K562 (cell line): ENCODE measurements around the gene CST3. TPM values are rescaled to one million over a fixed set of nuclear protein-coding genes. Genes with fewer than 3 reads are reported as not detected.

Source experiments
- ATAC-seq: fragments of 200-7000 bp; cut with Tn5 transposase; 3 replicates; pipeline ENCODE4 v1.9.1; 2020; ENCODE audit warnings: moderate library complexity
- BruUV-seq: library from RNA; stranded (reverse); fragments of 400-500 nt; replicated peaks from 2 replicates; lab custom pipeline; 2021; lab: Mats Ljungman, UMichigan
- CTCF ChIA-PET: fragments of 300-600 bp; formaldehyde crosslinking; extraction: SDS; loops from one replicate; lab custom pipeline; 2021; ENCODE audit warnings: low intra/inter-chr PET ratio; lab: Yijun Ruan, JAX
- POLR2A ChIA-PET: fragments of 300-600, 350-650 bp; sonication (Branson Sonifier 250); formaldehyde crosslinking; extraction: SDS; loops from one replicate; lab custom pipeline; 2021; ENCODE audit warnings: antibody characterized with exemption, inconsistent platforms; lab: Yijun Ruan, JAX
- DNase-seq, 4 experiments: peaks; one replicate each; pipeline versions ENCODE4 v3.0.0 to v3.0.0-alpha.2; 2011 to 2018; ENCODE audit warnings: low spot score in 3 of 4, mixed read lengths in 3 of 4; ENCODE audit errors: extremely low read depth in 1 of 4
- FAIRE-seq: peaks from 2 replicates; lab custom pipeline; 2011; peaks lifted over from hg19 to GRCh38; lab: Jason Lieb, UNC
- H2AFZ ChIP-seq: 2 replicates; pipeline ENCODE4 v1.6.0; 2011; ENCODE audit warnings: low read depth, low read length, control low read depth, inconsistent platforms
- H3K27ac ChIP-seq: fragments of 200-600 bp; 3 replicates; pipeline ENCODE4 v1.8.0; 2011; ENCODE audit warnings: low read depth, mild to moderate bottlenecking, control low read depth, inconsistent platforms, low read length, moderate library complexity, mixed read lengths; ENCODE audit errors: extremely low read depth
- H3K27me3 ChIP-seq, 2 experiments: fragments of 300-600 bp in 1 of 2; 2 replicates in 1 of 2; 3 replicates in 1 of 2; pipeline versions ENCODE4 v1.6.0 to v1.8.0; 2011; ENCODE audit warnings: inconsistent platforms in 2 of 2, low read length in 2 of 2, mild to moderate bottlenecking in 1 of 2, mixed read lengths in 1 of 2, moderate library complexity in 1 of 2; ENCODE audit not compliant: control insufficient read depth in 2 of 2, insufficient read depth in 2 of 2
- H3K36me3 ChIP-seq: fragments of 300-600 bp; 3 replicates; pipeline ENCODE4 v1.8.0; 2011; ENCODE audit warnings: mild to moderate bottlenecking, low read length, inconsistent platforms; ENCODE audit not compliant: control insufficient read depth, insufficient read depth
- H3K4me1 ChIP-seq, 2 experiments: fragments of 200-600 bp in 1 of 2; replicated peaks in 1 of 2; 2 replicates in 1 of 2; 3 replicates in 1 of 2; pipeline versions ENCODE4 v1.5.1 to v1.8.0; 2011; ENCODE audit warnings: inconsistent platforms in 2 of 2, low read length in 2 of 2, mild to moderate bottlenecking in 1 of 2, mixed read lengths in 1 of 2, moderate library complexity in 1 of 2; ENCODE audit not compliant: control insufficient read depth in 2 of 2, insufficient read depth in 2 of 2
- H3K4me2 ChIP-seq: 2 replicates; pipeline ENCODE4 v1.6.1; 2011; ENCODE audit warnings: low read length, control low read depth, inconsistent platforms, mixed read lengths; ENCODE audit not compliant: insufficient read depth
- H3K4me3 ChIP-seq: fragments of 200-600 bp; sonication (generic), shearing (Covaris generic); 2 replicates; pipeline ENCODE4 v1.5.1; 2016; ENCODE audit warnings: control low read depth, inconsistent platforms
- H3K79me2 ChIP-seq: fragments of 200-600 bp; 3 replicates; pipeline ENCODE4 v1.8.0; 2011; ENCODE audit warnings: low read length, inconsistent platforms; ENCODE audit not compliant: control insufficient read depth, insufficient read depth
- H3K9ac ChIP-seq, 2 experiments: 2 replicates each; pipeline versions ENCODE4 v1.6.0 to v1.6.1; 2011; ENCODE audit warnings: low read depth in 2 of 2, low read length in 2 of 2, control low read depth in 1 of 2, inconsistent platforms in 1 of 2, mild to moderate bottlenecking in 1 of 2, mixed read lengths in 1 of 2; ENCODE audit not compliant: insufficient read depth in 1 of 2
- H3K9me1 ChIP-seq: one replicate; pipeline ENCODE4 v1.6.0; 2011; ENCODE audit warnings: inconsistent platforms, mild to moderate bottlenecking, low read length, moderate library complexity; ENCODE audit not compliant: control insufficient read depth, insufficient read depth
- H3K9me3 ChIP-seq: replicated peaks from 2 replicates; pipeline ENCODE4 v1.5.1; 2011; ENCODE audit warnings: low read depth, low read length, inconsistent platforms; ENCODE audit not compliant: control insufficient read depth, insufficient read depth
- H4K20me1 ChIP-seq: replicated peaks from 2 replicates; pipeline ENCODE4 v1.6.1; 2011; ENCODE audit warnings: low read length, inconsistent platforms, mixed read lengths; ENCODE audit not compliant: control insufficient read depth, insufficient read depth
- ETS2 ChIP-seq: IDR thresholded peaks from 2 replicates; pipeline ENCODE4 v1.6.1; 2016; ENCODE audit warnings: borderline replicate concordance, missing genetic modification characterization, mild to moderate bottlenecking, moderate library complexity, missing compliant biosample characterization; ENCODE audit not compliant: poor library complexity, severe bottlenecking
- GATAD2B ChIP-seq: fragments of 450-650 bp; IDR thresholded peaks from 2 replicates; pipeline ENCODE4 v1.6.1; 2017; ENCODE audit warnings: mild to moderate bottlenecking, borderline replicate concordance
- MYNN ChIP-seq, 2 experiments: sonication (generic); formaldehyde crosslinking in 1 of 2; IDR thresholded peaks; 2 replicates each; pipeline versions ENCODE4 v1.5.0 to v1.6.1; 2016 to 2020; ENCODE audit warnings: antibody characterized with exemption in 1 of 2, missing genetic modification reagents in 1 of 2
- NFE2 ChIP-seq: IDR thresholded peaks from 2 replicates; pipeline ENCODE4 v1.6.1; 2014; ENCODE audit warnings: antibody characterized with exemption, low read depth
- NFE2L1 ChIP-seq: fragments of 450-650 bp; IDR thresholded peaks from 2 replicates; pipeline ENCODE4 v1.6.1; 2016; ENCODE audit warnings: missing genetic modification characterization, low read depth, mild to moderate bottlenecking, missing compliant biosample characterization, moderate library complexity, borderline replicate concordance
- NONO ChIP-seq, 2 experiments: fragments of 200-400 bp in 1 of 2; fragments of 450-650 bp in 1 of 2; formaldehyde crosslinking in 1 of 2; IDR thresholded peaks; 2 replicates each; pipeline ENCODE4 v1.6.1; 2017; ENCODE audit warnings: low read depth in 2 of 2, mild to moderate bottlenecking in 2 of 2, moderate library complexity in 2 of 2, low read length in 1 of 2
- PPARD ChIP-seq: fragments of 250-450 bp; sonication (Bioruptor Pico); IDR thresholded peaks from 2 replicates; pipeline ENCODE4 v1.8.0; 2022; ENCODE audit warnings: inconsistent platforms, mild to moderate bottlenecking, moderate library complexity
- PRDM10 ChIP-seq: fragments of 450-650 bp; IDR thresholded peaks from 2 replicates; pipeline ENCODE4 v1.6.1; 2018; ENCODE audit not compliant: partially characterized antibody
- PREB ChIP-seq: sonication (generic); formaldehyde crosslinking; IDR thresholded peaks from 2 replicates; pipeline ENCODE4 v1.8.1; 2023; ENCODE audit warnings: mild to moderate bottlenecking, missing genetic modification reagents
- SAFB ChIP-seq: fragments of 200-400 bp; formaldehyde crosslinking; IDR thresholded peaks from 2 replicates; pipeline ENCODE4 v1.6.1; 2017; ENCODE audit warnings: low read depth, low read length, borderline replicate concordance
- TCF7L2 ChIP-seq: fragments of 150-350 bp; IDR thresholded peaks from 2 replicates; pipeline ENCODE4 v1.6.1; 2016; ENCODE audit warnings: low read depth, mild to moderate bottlenecking, low read length, moderate library complexity
- TRIM28 ChIP-seq: fragments of 450-650 bp; IDR thresholded peaks from 2 replicates; pipeline ENCODE4 v1.6.1; 2017
- XRCC3 ChIP-seq: fragments of 450-650 bp; IDR thresholded peaks from 2 replicates; pipeline ENCODE4 v1.6.1; 2017; ENCODE audit warnings: mild to moderate bottlenecking, moderate library complexity
- ZBTB43 ChIP-seq: sonication (generic); formaldehyde crosslinking; IDR thresholded peaks from 2 replicates; pipeline ENCODE4 v1.8.0; 2023; ENCODE audit warnings: mild to moderate bottlenecking, missing genetic modification reagents
- ZNF217 ChIP-seq: sonication (generic); formaldehyde crosslinking; IDR thresholded peaks from 2 replicates; pipeline ENCODE4 v1.8.0; 2022; ENCODE audit warnings: mild to moderate bottlenecking, missing genetic modification reagents
- ZNF311 ChIP-seq: fragments of 250-450 bp; sonication (Bioruptor Pico); IDR thresholded peaks from 2 replicates; pipeline ENCODE4 v1.4.0; 2020; ENCODE audit warnings: mild to moderate bottlenecking, moderate library complexity
- ZNF347 ChIP-seq: fragments of 450-650 bp; formaldehyde crosslinking; IDR thresholded peaks from 2 replicates; pipeline ENCODE4 v1.4.0; 2020; ENCODE audit warnings: low read depth, mild to moderate bottlenecking, moderate library complexity
- WGBS: fragments of 100-300 bp; shearing (Covaris generic); methylation state at CpG from one replicate; pipeline ENCODE4 v1.1.6; 2016; ENCODE audit warnings: low coverage, mixed read lengths; ENCODE audit not compliant: insufficient coverage; ENCODE audit errors: missing lambda C conversion rate; 5-methylcytosine and 5-hydroxymethylcytosine counted together
- in situ Hi-C: fragments of 300-500 bp; cut with MboI; formaldehyde crosslinking; loops from 4 replicates; pipeline ENCODE4 v1.15.0; 2018; ENCODE audit warnings: inconsistent platforms, mixed read lengths
- intact Hi-C: fragments of 100-400 bp; cut with micrococcal nuclease; formaldehyde crosslinking; loops from 2 replicates; pipeline ENCODE4 v1.14.2; 2022
- polyA plus RNA-seq, 8 experiments: library from polyadenylated mRNA; depleted of rRNA in 4 of 8; stranded (reverse) in 5 of 8; unstranded in 3 of 8; fragments of >200 nt; fragmentation: Nextera tagmentation in 2 of 8; fragmentation: Illumina TruSeq in 1 of 8; extraction: Ambion mirVana in 2 of 8; extraction: Trizol in 1 of 8; gene quantifications; 2 replicates each; pipeline versions ENCODE4 v1.2.1 to v1.2.3, GENCODE V29; 2011 to 2014; ENCODE audit warnings: inconsistent platforms in 1 of 8, missing spikeins in 1 of 8
- total RNA-seq, 7 experiments: library from RNA; depleted of rRNA in 6 of 7; stranded (reverse); fragments of >200 nt in 6 of 7; fragmentation: Illumina TruSeq in 2 of 7; extraction: Trizol in 2 of 7; gene quantifications; 2 replicates each; pipeline versions ENCODE4 v1.2.1 to v1.2.3, GENCODE V29; 2011 to 2021; ENCODE audit warnings: low replicate concordance in 1 of 7

The CST3 gene
- total and polyA plus RNA-seq, 9 of the 15 experiments (the other 6 are each of a cell fraction or from before 2014, with no cell fraction given) = 8.7 to 113 (median 48.5) TPM

GRCh38 chr20:23603321-23603720 is 34.4 kb downstream of the CST3 start:
- DNase-seq (no peak), ATAC-seq (no peak), FAIRE-seq (no peak)
- 0% methylated on average over 3 of the region's 4 CpGs for WGBS
- Histone ChIP-seq H3K9me3 (no peaks in the 10 kb centered on the region), H3K27me3 (peaks cover 0 to 4% of the 10 kb centered on the region in 2 experiments; a peak in 1 of 5 replicates), H4K20me1 (peaks cover 6% of the 10 kb centered on the region; the same call in 1 of the 2 replicates), H3K4me1 (no peaks in the 10 kb centered on the region; a peak in 1 of 5 replicates), H3K4me3 (no peak overlapping the region), H3K9me1 (no peaks in the 10 kb centered on the region), H2AFZ (no peak overlapping the region), H3K27ac (no peak overlapping the region), H3K9ac (no peak overlapping the region), H3K36me3 (no peaks in the 10 kb centered on the region), H3K79me2 (no peaks in the 10 kb centered on the region), H3K4me2 (no peak overlapping the region)
- in situ Hi-C loops (no loop called here), intact Hi-C loops (no loop called here)
- no TSS peak for BruUV-seq
- CTCF ChIA-PET = no interaction called here
- POLR2A ChIA-PET = no interaction called here
- no peak for TF ChIP-seq TRIM28
- TF ChIP-seq ZNF311 = no peak
- no peak for TF ChIP-seq PPARD (CRISPR knock-in tag)
- TF ChIP-seq ETS2 = no peak
- no peak for TF ChIP-seq NFE2L1
- no peak for TF ChIP-seq ZBTB43 (CRISPR knock-in tag)
- no peak for TF ChIP-seq SAFB
- no peak for TF ChIP-seq NFE2
- no peak for TF ChIP-seq GATAD2B
- no peak for TF ChIP-seq MYNN (IDR thresholded peaks at IDR 0.05)
- no peak for TF ChIP-seq MYNN (CRISPR knock-in tag; IDR thresholded peaks at IDR 0.05)
- no peak for TF ChIP-seq ZNF217 (CRISPR knock-in tag)
- no peak for TF ChIP-seq ZNF347 (CRISPR knock-in tag)
- TF ChIP-seq NONO (IDR thresholded peaks at IDR 0.05; ENCODE audit: low read depth in 2 of 2, low read length in 1 of 2) = no peak
- TF ChIP-seq PRDM10 = no peak
- TF ChIP-seq PREB (CRISPR knock-in tag) = no peak
- no peak for TF ChIP-seq XRCC3
- no peak for TF ChIP-seq TCF7L2
